ENCODE results near the gene SAAL1.
A peak's percentile ranks its signal among the peaks of the same experiment; 100 is the strongest.

The SAAL1 gene

GRCh38 chr11:18080451-18080850, 25.4 kb downstream of the SAAL1 start:
- DNase-seq: no peak

- DNase-seq: no peak
Observed at GRCh38 chr11:18078909-18079308, 27.0 kb downstream of the SAAL1 start.

GRCh38 chr11:18075444-18075843, 30.4 kb downstream of the SAAL1 start:
- no peak for DNase-seq

GRCh38 chr11:18071098-18071705, 34.7 kb downstream of the SAAL1 start:
- DNase-seq: no peak

GRCh38 chr11:18067372-18067771, 38.5 kb downstream of the SAAL1 start:
- no peak for DNase-seq

GRCh38 chr11:18066626-18067025, 39.3 kb downstream of the SAAL1 start:
- DNase-seq: no peak

- peak; percentile 20 for DNase-seq
Observed at GRCh38 chr11:18065572-18065971, 40.3 kb downstream of the SAAL1 start.

GRCh38 chr11:18064450-18065054, 41.3 kb downstream of the SAAL1 start:
- DNase-seq: no peak

- DNase-seq: peak; percentile 30
Observed at GRCh38 chr11:18063862-18064434, 41.9 kb downstream of the SAAL1 start.

- no peak for DNase-seq
Observed at GRCh38 chr11:18063125-18063524, 42.8 kb downstream of the SAAL1 start.

- DNase-seq: no peak
Observed at GRCh38 chr11:18061351-18061750, 44.5 kb downstream of the SAAL1 start.

- DNase-seq: no peak
Observed at GRCh38 chr11:18056561-18057181, 49.2 kb downstream of the SAAL1 start.

- DNase-seq: no peak
Observed at GRCh38 chr11:18054511-18055103, 51.3 kb downstream of the SAAL1 start.

GRCh38 chr11:18050848-18051247, 55.0 kb downstream of the SAAL1 start:
- DNase-seq: no peak

GRCh38 chr11:18046116-18046777, 59.6 kb downstream of the SAAL1 start, which contains the start of gene TPH1:
Gene TPH1 (minus strand): TSS chr11:18046269. CDS start chr11:18040762, 5,507 bp downstream.
- no peak for DNase-seq

- DNase-seq: no peak
Observed at GRCh38 chr11:18036456-18036855, 69.4 kb downstream of the SAAL1 start.
